GM06990 (cell line): ENCODE results near the gene PI3.
"Not testable (repeated sequence)": the region's sequence is repeated elsewhere in the genome, so short reads cannot be mapped to it uniquely, and the experiment has no call there.

ENCODE experiments used
- DNase-seq: peaks from one replicate; pipeline ENCODE4 v3.0.0-alpha.2; 2011; ENCODE audit not compliant: insufficient read length; ENCODE audit errors: extremely low read depth
- H3K27me3 ChIP-seq: replicated peaks from 2 replicates; pipeline ENCODE4 v1.6.0; 2011; ENCODE audit warnings: low read length; ENCODE audit not compliant: control insufficient read depth, insufficient read depth
- H3K36me3 ChIP-seq: 2 replicates; pipeline ENCODE4 v1.5.1; 2011; ENCODE audit warnings: low read length; ENCODE audit not compliant: control insufficient read depth, insufficient read depth
- H3K4me3 ChIP-seq: replicated peaks from 2 replicates; pipeline ENCODE4 v1.5.1; 2011; ENCODE audit warnings: low read depth, mild to moderate bottlenecking, control low read depth, low read length
- TF ChIP-seq, protein P1 (sequence below): IDR thresholded peaks from 2 replicates; pipeline ENCODE4 v1.5.1; 2011; ENCODE audit warnings: low read length, control low read depth, mild to moderate bottlenecking, inconsistent platforms; ENCODE audit not compliant: insufficient read depth, poor library complexity, severe bottlenecking

PI3 gene, protein sequence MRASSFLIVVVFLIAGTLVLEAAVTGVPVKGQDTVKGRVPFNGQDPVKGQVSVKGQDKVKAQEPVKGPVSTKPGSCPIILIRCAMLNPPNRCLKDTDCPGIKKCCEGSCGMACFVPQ

DNA sequence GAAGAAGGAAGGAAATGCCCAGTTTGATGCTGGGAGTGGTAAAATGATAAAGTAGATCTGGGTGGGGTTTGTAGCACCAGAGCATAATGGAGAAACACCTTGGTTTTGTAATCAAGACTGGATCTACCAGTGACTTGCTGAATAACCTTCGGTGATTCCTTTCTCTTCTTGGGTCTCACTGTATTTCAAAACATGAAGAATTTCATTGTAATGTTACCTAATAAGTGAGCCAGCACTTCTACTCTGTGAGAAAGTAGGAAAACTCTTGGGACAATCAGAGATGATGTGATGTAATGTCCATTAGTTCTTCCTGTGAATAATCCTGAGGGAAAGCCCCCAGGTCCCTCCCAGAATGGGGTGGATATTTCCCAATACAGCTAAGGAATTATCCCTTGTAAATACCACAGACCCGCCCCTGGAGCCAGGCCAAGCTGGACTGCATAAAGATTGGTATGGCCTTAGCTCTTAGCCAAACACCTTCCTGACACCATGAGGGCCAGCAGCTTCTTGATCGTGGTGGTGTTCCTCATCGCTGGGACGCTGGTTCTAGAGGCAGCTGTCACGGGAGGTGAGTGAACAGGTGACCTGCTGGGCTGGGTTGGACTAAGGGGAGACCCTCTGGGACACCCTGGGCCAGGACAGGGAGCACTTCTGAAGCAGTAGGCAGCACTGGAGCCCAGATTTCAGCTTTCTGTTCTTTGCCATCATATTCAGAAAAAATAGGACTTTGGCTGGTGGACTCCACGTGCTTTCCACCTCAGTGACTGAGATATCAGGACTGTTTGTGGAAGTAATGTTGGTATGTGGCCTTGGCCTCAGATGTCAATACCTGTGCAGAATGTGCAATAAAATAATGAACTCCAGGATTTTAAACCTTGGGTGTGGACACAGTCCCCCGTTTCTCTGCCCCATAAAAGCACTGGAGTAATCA lies at the start of gene PI3:
PI3 (plus strand) TSS at position 469 of the 931 bp plus-strand sequence; CDS start at position 490, 21 bp downstream.
- H3K36me3 ChIP-seq: no peaks in the 10 kb centered on the region
- no peaks in the 10 kb centered on the region for H3K27me3 ChIP-seq
- H3K4me3 ChIP-seq: no peak within 1 kb of the TSS
- TF ChIP-seq, protein P1, sequence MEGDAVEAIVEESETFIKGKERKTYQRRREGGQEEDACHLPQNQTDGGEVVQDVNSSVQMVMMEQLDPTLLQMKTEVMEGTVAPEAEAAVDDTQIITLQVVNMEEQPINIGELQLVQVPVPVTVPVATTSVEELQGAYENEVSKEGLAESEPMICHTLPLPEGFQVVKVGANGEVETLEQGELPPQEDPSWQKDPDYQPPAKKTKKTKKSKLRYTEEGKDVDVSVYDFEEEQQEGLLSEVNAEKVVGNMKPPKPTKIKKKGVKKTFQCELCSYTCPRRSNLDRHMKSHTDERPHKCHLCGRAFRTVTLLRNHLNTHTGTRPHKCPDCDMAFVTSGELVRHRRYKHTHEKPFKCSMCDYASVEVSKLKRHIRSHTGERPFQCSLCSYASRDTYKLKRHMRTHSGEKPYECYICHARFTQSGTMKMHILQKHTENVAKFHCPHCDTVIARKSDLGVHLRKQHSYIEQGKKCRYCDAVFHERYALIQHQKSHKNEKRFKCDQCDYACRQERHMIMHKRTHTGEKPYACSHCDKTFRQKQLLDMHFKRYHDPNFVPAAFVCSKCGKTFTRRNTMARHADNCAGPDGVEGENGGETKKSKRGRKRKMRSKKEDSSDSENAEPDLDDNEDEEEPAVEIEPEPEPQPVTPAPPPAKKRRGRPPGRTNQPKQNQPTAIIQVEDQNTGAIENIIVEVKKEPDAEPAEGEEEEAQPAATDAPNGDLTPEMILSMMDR: no peak
- no peak for DNase-seq

DNA sequence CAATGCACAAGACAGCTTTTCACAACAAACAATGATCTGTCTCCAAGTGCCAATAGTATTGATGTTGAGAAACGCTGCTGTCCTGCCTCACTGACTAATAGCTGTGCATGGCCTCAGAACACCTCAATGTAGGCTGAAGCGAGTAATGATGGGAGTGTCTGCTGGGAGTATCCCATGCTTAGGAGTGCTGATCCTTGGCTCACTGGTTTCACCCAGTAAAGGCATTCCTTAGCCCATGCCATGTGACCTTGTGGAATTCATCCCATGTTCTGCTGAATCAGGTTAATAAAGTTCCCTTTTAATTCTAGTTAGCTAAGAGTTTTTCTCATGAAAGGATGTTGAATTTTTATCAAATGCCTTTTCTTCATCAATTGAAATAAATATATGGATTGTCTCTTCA lies 46.6 kb upstream of the PI3 start:
- H3K4me3 ChIP-seq: no peak overlapping the region
- DNase-seq: no peak
- TF ChIP-seq, protein P1: no peak

DNA sequence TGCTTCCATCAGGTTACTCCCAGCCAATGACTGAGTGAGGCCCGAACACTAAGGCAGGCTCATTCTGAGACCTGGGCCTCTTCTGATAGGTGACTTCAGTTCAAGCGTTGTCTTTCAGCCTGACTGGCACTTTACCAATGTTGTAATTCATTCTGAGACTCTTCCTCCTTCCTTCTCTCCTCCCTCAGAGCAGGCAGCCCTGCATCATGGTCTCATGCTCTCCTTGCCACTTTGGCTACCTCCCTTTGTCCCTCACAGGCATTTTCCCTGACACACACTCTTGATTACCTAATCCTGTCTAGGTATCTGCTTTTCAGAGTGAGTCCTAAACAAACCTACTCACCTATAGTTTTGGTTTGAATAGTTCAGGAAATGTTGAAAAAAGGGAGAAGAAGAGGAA lies 37.8 kb upstream of the PI3 start:
- no peaks in the 10 kb centered on the region; the same call in 1 of the 2 replicates for H3K27me3 ChIP-seq
- H3K4me3 ChIP-seq: no peak overlapping the region
- H3K36me3 ChIP-seq: no peaks in the 10 kb centered on the region
- TF ChIP-seq, protein P1: no peak
- DNase-seq: no peak

More for the DNA sequence above, 46.6 kb upstream of the PI3 start:
- Histone ChIP-seq H3K36me3 (no peaks in the 10 kb centered on the region), H3K27me3 (peaks cover 2% of the 10 kb centered on the region)

DNA sequence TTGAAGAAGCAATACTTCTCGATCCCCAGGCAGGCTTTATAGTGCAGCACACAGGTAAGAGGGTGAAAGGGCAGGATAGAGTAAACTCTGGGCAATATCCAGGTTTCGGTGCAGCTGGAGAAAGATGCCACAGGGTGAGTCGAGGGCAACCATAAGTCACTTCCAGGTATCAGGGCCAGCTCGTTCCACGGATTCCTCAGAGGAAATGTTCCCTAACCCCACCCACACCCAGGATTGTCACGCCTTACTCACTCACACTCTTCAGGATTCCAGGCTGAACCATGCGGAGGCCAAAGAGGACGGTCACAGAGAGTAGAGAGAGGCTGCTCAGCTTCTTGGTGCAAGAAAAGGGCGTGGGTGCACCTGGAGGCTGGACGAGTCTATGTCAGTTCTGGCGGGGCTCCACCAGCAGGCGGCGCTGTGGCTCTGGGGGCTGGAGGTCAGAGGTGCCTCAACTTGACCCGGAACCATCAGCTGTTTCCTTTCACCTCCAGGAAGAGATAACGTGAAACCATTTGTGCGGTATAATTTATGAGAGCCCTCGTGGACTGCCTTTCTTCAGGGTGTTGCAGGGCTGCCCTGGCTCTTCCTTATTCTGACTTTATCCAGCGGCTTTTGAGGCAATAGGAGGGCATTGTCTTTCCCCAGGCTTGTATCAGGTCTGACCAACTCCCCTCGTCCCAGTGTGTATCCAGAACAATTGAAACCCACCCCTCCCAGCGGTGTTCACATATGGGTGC lies 36.0 kb upstream of the PI3 start:
- Histone ChIP-seq H3K36me3 (no peaks in the 10 kb centered on the region), H3K27me3 (no peaks in the 10 kb centered on the region; the same call in none of the 2 replicates), H3K4me3 (no peak overlapping the region)
- peak; percentile 53 for DNase-seq
- TF ChIP-seq, protein P1: peak; percentile 93

DNA sequence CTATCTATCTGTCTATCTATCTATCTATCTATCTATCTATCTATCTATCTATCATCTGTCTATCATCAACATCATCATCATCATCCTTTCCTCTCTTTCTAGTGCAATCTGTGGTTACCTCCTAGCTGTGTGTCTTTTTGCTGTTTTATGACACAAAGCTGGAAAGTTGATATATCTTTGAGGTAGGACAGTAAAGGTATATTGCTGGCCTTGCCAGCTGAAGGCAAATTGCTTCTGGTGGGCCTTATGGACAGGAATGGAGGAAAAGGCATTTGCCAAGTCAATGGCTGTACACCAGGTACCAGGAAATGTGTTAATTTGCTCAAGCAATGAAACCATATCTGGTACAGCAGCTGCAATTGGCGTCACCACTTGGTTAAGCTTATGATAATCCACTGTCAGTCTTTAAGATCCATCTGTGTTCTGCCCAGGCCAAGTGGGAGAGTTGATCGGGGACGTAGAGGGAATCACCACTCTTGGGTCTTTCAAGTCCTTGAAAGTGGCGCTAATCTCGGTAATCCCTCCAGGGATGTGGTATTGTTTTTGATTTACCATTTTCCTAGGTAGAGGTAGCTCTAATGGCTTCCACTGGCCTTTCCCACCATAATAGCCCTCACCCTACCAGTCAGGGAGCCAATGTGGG lies 34.8 kb upstream of the PI3 start:
- H3K4me3 ChIP-seq, DNase-seq, H3K27me3 ChIP-seq, H3K36me3 ChIP-seq: not testable (repeated sequence)
